ENCODE data around the gene NRM. TPM values are rescaled to one million over a fixed set of nuclear protein-coding genes. Genes with fewer than 3 reads are reported as not detected.
A peak's percentile ranks its signal among the peaks of the same experiment; 100 is the strongest.

Gene NRM
- total RNA-seq, 2 experiments from 2014 or later: 18.6 to 36.7 TPM

DNA sequence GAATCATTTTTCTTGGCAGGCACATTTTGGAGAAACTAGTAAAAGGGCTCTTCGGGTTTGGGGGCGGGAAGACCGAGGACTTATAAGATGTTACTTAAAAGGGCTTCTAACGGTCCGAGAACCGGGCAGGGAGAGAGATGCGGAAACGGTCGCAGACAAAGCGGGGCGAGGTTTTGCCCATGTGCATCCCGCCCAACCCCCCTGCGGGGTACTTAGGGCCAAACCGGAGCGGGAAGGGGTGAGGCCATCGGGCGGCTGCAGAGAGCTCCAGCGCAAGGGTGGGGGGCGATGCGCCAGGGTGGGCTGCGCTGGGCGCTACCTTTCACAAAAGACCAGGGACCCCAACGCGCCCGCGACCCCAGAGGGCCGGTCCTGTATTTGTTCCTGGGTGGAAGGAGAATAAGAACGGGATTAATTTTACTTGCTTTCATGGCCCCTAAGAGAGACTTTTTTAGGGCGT is 30.0 kb upstream of the NRM start:
- intact Hi-C loops (cut with micrococcal nuclease; ENCODE audit: unreplicated experiment): loop anchor here (1.0 to 5.0 kb wide), 3 partner anchors 38 to 163 kb away; partner anchors contain the start of genes C6orf136, GNL1 and PRR3

GRCh38 chr6:30719791-30720737 is 29.3 kb upstream of the NRM start, which contains the start of gene TUBB:
TUBB (plus strand) TSS chr6:30720352; CDS start chr6:30720507, 155 bp downstream.
- Histone ChIP-seq H3K4me3 (ENCODE audit: low read depth, low read length, poor library complexity, severe bottlenecking) (peak within 1 kb of the TSS; percentile 91), H3K4me2 (ENCODE audit: low read length) (peak within 1 kb of the TSS; percentile 98), H3K4me1 (ENCODE audit: insufficient read depth, low read length, poor library complexity, severe bottlenecking) (peaks cover 52% of the 10 kb centered on the region), H2AFZ (ENCODE audit: low read length) (no peak within 1 kb of the TSS), H3K36me3 (ENCODE audit: insufficient read depth, low read length) (peaks cover 55% of the 10 kb centered on the region), H3K27ac (ENCODE audit: low read depth, low read length, poor library complexity, severe bottlenecking) (peak within 1 kb of the TSS; percentile 97), H4K20me1 (ENCODE audit: insufficient read depth, low read length) (peaks cover 26% of the 10 kb centered on the region), H3K9me2 (ENCODE audit: insufficient read depth, low read length) (no peaks in the 10 kb centered on the region), H3K9me3 (ENCODE audit: low read length) (no peaks in the 10 kb centered on the region), H3K79me2 (ENCODE audit: insufficient read depth, low read depth, low read length) (peaks cover 86% of the 10 kb centered on the region)
- BruUV-seq (replicated peaks): TSS peak; percentile 42
- intact Hi-C loops (cut with micrococcal nuclease; ENCODE audit: unreplicated experiment): loop anchor here (1.0 to 5.0 kb wide), 2 partner anchors 73 to 163 kb away; partner anchors contain the start of genes C6orf136, GNL1 and PRR3
- POLR2A ChIA-PET: interaction anchor here (0.6 to 6.0 kb wide), 8 partner anchors 11 to 149 kb away, joined by 3 to 71 read pairs (median 6); partner anchors contain the start of genes ABCF1 and NRM
- TF ChIP-seq, protein P1, sequence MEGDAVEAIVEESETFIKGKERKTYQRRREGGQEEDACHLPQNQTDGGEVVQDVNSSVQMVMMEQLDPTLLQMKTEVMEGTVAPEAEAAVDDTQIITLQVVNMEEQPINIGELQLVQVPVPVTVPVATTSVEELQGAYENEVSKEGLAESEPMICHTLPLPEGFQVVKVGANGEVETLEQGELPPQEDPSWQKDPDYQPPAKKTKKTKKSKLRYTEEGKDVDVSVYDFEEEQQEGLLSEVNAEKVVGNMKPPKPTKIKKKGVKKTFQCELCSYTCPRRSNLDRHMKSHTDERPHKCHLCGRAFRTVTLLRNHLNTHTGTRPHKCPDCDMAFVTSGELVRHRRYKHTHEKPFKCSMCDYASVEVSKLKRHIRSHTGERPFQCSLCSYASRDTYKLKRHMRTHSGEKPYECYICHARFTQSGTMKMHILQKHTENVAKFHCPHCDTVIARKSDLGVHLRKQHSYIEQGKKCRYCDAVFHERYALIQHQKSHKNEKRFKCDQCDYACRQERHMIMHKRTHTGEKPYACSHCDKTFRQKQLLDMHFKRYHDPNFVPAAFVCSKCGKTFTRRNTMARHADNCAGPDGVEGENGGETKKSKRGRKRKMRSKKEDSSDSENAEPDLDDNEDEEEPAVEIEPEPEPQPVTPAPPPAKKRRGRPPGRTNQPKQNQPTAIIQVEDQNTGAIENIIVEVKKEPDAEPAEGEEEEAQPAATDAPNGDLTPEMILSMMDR (conservative IDR thresholded peaks at IDR 0.05; ENCODE audit: low read length): no peak; the same call in 1 of the 2 replicates
- TF ChIP-seq EZH2phosphoT487 (IDR thresholded peaks at IDR 0.05; ENCODE audit: borderline replicate concordance, low read depth, low read length): no peak
- CTCF ChIA-PET (ENCODE audit: unreplicated experiment): interaction anchor here (0.6 kb wide), 1 partner anchor 31 kb away, joined by 3 read pairs; no protein-coding TSS in a partner anchor
- DNase-seq (ENCODE audit: low spot score): peak; percentile 98

More for the DNA sequence above, 30.0 kb upstream of the NRM start:
- POLR2A ChIA-PET: interaction anchor here (0.6 to 6.0 kb wide), 9 partner anchors 10 to 105 kb away, joined by 3 to 71 read pairs (median 4); partner anchors contain the start of gene NRM
- no TSS peak for BruUV-seq (replicated peaks)
- H4K20me1 ChIP-seq (ENCODE audit: insufficient read depth, low read length): peaks cover 33% of the 10 kb centered on the region
- peak; percentile 92 for DNase-seq (ENCODE audit: low spot score)
- peak overlapping the region; percentile 66 for H3K4me2 ChIP-seq (ENCODE audit: low read length)
- H3K9me3 ChIP-seq (ENCODE audit: low read length): no peaks in the 10 kb centered on the region
- no peak for TF ChIP-seq EZH2phosphoT487 (IDR thresholded peaks at IDR 0.05; ENCODE audit: borderline replicate concordance, low read depth, low read length)
- TF ChIP-seq, protein P1 (conservative IDR thresholded peaks at IDR 0.05; ENCODE audit: low read length): no peak
- H3K4me3 ChIP-seq (ENCODE audit: low read depth, low read length, poor library complexity, severe bottlenecking): peak overlapping the region; percentile 91
- peaks cover 88% of the 10 kb centered on the region for H3K79me2 ChIP-seq (ENCODE audit: insufficient read depth, low read depth, low read length)
- peaks cover 60% of the 10 kb centered on the region for H3K36me3 ChIP-seq (ENCODE audit: insufficient read depth, low read length)
- peak overlapping the region; percentile 97 for H3K27ac ChIP-seq (ENCODE audit: low read depth, low read length, poor library complexity, severe bottlenecking)
- no peaks in the 10 kb centered on the region for H3K9me2 ChIP-seq (ENCODE audit: insufficient read depth, low read length)
- H3K4me1 ChIP-seq (ENCODE audit: insufficient read depth, low read length, poor library complexity, severe bottlenecking): peaks cover 52% of the 10 kb centered on the region
- H2AFZ ChIP-seq (ENCODE audit: low read length): no peak overlapping the region
- CTCF ChIA-PET (ENCODE audit: unreplicated experiment): interaction anchor here (0.6 to 2.0 kb wide), 2 partner anchors 10 to 31 kb away, joined by 3 to 7 read pairs; no protein-coding TSS in a partner anchor
